GM21515 (cell line): ENCODE data around the gene SLC8B1.

ENCODE experiments used
- ATAC-seq: cut with Tn5 transposase; IDR thresholded peaks from one replicate; pipeline ENCODE4 v1.9.1; 2021; ENCODE audit not compliant: unreplicated experiment

SLC8B1 gene

DNA sequence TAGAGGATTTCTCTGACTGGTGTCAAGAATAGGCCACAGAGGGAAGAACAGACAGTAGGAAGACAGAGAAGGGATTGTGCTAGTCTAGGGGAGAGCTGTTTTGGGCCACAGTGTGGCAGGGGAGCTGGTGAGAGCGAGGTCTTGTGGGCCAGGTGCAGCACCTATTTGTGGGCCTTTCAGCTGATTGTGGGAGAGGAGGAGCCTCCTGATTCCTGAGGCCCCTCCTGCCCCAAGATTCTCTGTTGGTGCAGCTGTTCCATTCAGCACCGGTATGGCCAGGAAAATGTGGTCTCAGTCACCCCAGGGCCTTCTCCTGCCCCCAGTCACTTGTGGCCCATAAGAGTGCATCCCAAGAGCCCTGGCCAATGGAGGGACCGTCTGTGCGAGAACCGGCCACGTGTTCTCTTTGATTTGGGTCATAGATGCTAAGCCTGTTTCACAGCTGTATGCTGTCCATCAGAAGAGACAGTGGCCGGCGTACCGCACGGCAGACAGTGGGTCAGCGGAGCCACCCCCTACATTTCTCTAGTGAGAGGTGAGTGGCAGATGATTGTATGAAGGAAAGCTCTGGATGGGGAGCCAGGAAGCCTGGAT, 86.0 kb downstream of the SLC8B1 start:
- ATAC-seq: no peak
